ENCODE results near the gene CD200.
A peak's percentile ranks its signal among the peaks of the same experiment; 100 is the strongest.

- TF ChIP-seq CTCF (conservative IDR thresholded peaks at IDR 0.05; ENCODE audit: low read depth, low read length), result peak; percentile 25; the same call in 1 of the 2 replicates
- no peak for TF ChIP-seq EZH2 (IDR thresholded peaks at IDR 0.05; ENCODE audit: borderline replicate concordance, low read depth, low read length, poor library complexity, severe bottlenecking)
These were observed 28.3 kb upstream of the CD200 start for GRCh38 chr3:112304611-112305010.
